NCI-H345 treated with DMSO at 0.1 percent for 48 hours (cell line): ENCODE results near the gene DNAJB12.
"Not testable (repeated sequence)": the region's sequence is repeated elsewhere in the genome, so short reads cannot be mapped to it uniquely, and the experiment has no call there.

Experiments
- DNase-seq: peaks from one replicate; lab custom pipeline; 2025; ENCODE audit not compliant: unreplicated experiment; lab: John Stamatoyannopoulos, UW

Gene DNAJB12

GRCh38 chr10:72331575-72332422 is 22.9 kb downstream of the DNAJB12 start:
- peak; percentile 90 for DNase-seq

GRCh38 chr10:72330069-72330426 is 24.7 kb downstream of the DNAJB12 start:
- no peak for DNase-seq

GRCh38 chr10:72329290-72330068 is 25.2 kb downstream of the DNAJB12 start:
- DNase-seq = no peak

GRCh38 chr10:72328829-72329204 is 25.9 kb downstream of the DNAJB12 start:
- DNase-seq = no peak

- no peak for DNase-seq
Measured at GRCh38 chr10:72328045-72328828, 26.5 kb downstream of the DNAJB12 start.

GRCh38 chr10:72326665-72327603 is 27.8 kb downstream of the DNAJB12 start:
- not testable (repeated sequence) for DNase-seq

- DNase-seq = peak; percentile 39
Measured at GRCh38 chr10:72325243-72326175, 29.2 kb downstream of the DNAJB12 start.

GRCh38 chr10:72323771-72324191 is 30.9 kb downstream of the DNAJB12 start:
- DNase-seq = no peak

GRCh38 chr10:72323108-72323749 is 31.5 kb downstream of the DNAJB12 start:
- DNase-seq = no peak

GRCh38 chr10:72322280-72323058 is 32.2 kb downstream of the DNAJB12 start:
- no peak for DNase-seq

GRCh38 chr10:72322030-72322279 is 32.8 kb downstream of the DNAJB12 start:
- no peak for DNase-seq

- no peak for DNase-seq
Measured at GRCh38 chr10:72321248-72322029, 33.3 kb downstream of the DNAJB12 start.

GRCh38 chr10:72320676-72321247 is 34.0 kb downstream of the DNAJB12 start:
- DNase-seq = peak; percentile 13

GRCh38 chr10:72319416-72320254 is 35.1 kb downstream of the DNAJB12 start:
- DNase-seq = peak; percentile 30

- DNase-seq = no peak
Measured at GRCh38 chr10:72318418-72319262, 36.1 kb downstream of the DNAJB12 start.
